ENCODE measurements around the gene AQR. TPM values are rescaled to one million over a fixed set of nuclear protein-coding genes. Genes with fewer than 3 reads are reported as not detected.

Gene AQR
- polyA plus RNA-seq (2011; rRNA removed) (15.3 and 24.7 TPM in 2 replicates), polyA minus RNA-seq (2011; rRNA and poly(A)+ RNA removed) (15.4 and 17.6 TPM in 2 replicates)

- no peaks in the 10 kb centered on the region for H3K36me3 ChIP-seq (ENCODE audit: control insufficient read depth, insufficient read depth, low read length)
- POLR2A ChIA-PET: interaction anchor here (0.6 to 1.5 kb wide), 4 partner anchors 19 to 1483 kb away, joined by 3 to 12 read pairs (median 4); partner anchors contain the start of gene ZNF770
- CTCF ChIA-PET: interaction anchor here (0.6 to 2.3 kb wide), 13 partner anchors 10 to 476 kb away, joined by 3 to 20 read pairs (median 4); partner anchors contain the start of gene ZNF770
Observed at GRCh38 chr15:34969340-34970097, at the start of gene AQR. Gene AQR (minus strand): TSS chr15:34969742. CDS start chr15:34969613, 129 bp downstream.

GRCh38 chr15:35014241-35014640 lies 44.7 kb upstream of the AQR start:
- Histone ChIP-seq H3K36me3 (ENCODE audit: control insufficient read depth, insufficient read depth, low read length) (no peaks in the 10 kb centered on the region), H3K27me3 (ENCODE audit: control insufficient read depth, insufficient read depth, low read length) (no peaks in the 10 kb centered on the region), H3K4me3 (ENCODE audit: low read depth, low read length) (no peak overlapping the region)
- no peak for DNase-seq (ENCODE audit: low read depth)
- POLR2A ChIA-PET: no interaction called here
- CTCF ChIA-PET: no interaction called here
- no peak for TF ChIP-seq CTCF (IDR thresholded peaks at IDR 0.05; ENCODE audit: insufficient read depth, low read depth, low read length)

More at GRCh38 chr15:34969340-34970097, at the start of gene AQR:
- peak within 1 kb of the TSS; percentile 73 for H3K4me3 ChIP-seq (ENCODE audit: low read depth, low read length)
- peak; percentile 86 for TF ChIP-seq CTCF (IDR thresholded peaks at IDR 0.05; ENCODE audit: insufficient read depth, low read depth, low read length)
- peak; percentile 82 for DNase-seq (ENCODE audit: low read depth)
- H3K27me3 ChIP-seq (ENCODE audit: control insufficient read depth, insufficient read depth, low read length): no peaks in the 10 kb centered on the region

GRCh38 chr15:35013370-35013769 lies 43.8 kb upstream of the AQR start:
- H3K4me3 ChIP-seq (ENCODE audit: low read depth, low read length): no peak overlapping the region
- no peak for TF ChIP-seq CTCF (IDR thresholded peaks at IDR 0.05; ENCODE audit: insufficient read depth, low read depth, low read length)
- ChIA-PET CTCF (no interaction called here), POLR2A (no interaction called here)
- H3K36me3 ChIP-seq (ENCODE audit: control insufficient read depth, insufficient read depth, low read length): no peaks in the 10 kb centered on the region
- DNase-seq (ENCODE audit: low read depth): no peak
- H3K27me3 ChIP-seq (ENCODE audit: control insufficient read depth, insufficient read depth, low read length): no peaks in the 10 kb centered on the region

- ChIA-PET CTCF (no interaction called here), POLR2A (no interaction called here)
- DNase-seq (ENCODE audit: low read depth): no peak
- no peak overlapping the region for H3K4me3 ChIP-seq (ENCODE audit: low read depth, low read length)
- H3K36me3 ChIP-seq (ENCODE audit: control insufficient read depth, insufficient read depth, low read length): no peaks in the 10 kb centered on the region
- TF ChIP-seq CTCF (IDR thresholded peaks at IDR 0.05; ENCODE audit: insufficient read depth, low read depth, low read length): no peak
- peaks cover 2% of the 10 kb centered on the region; the same call in 1 of the 2 replicates for H3K27me3 ChIP-seq (ENCODE audit: control insufficient read depth, insufficient read depth, low read length)
Observed at GRCh38 chr15:35007397-35007796, 37.9 kb upstream of the AQR start.

- no peak for DNase-seq (ENCODE audit: low read depth)
- TF ChIP-seq CTCF (IDR thresholded peaks at IDR 0.05; ENCODE audit: insufficient read depth, low read depth, low read length): no peak
- ChIA-PET CTCF (interaction anchor here (1.3 kb wide), 1 partner anchor 16 kb away, joined by 3 read pairs; no protein-coding TSS in a partner anchor), POLR2A (no interaction called here)
- H3K27me3 ChIP-seq (ENCODE audit: control insufficient read depth, insufficient read depth, low read length): peaks cover 2% of the 10 kb centered on the region; the same call in 1 of the 2 replicates
- no peak overlapping the region for H3K4me3 ChIP-seq (ENCODE audit: low read depth, low read length)
- H3K36me3 ChIP-seq (ENCODE audit: control insufficient read depth, insufficient read depth, low read length): no peaks in the 10 kb centered on the region
Observed at GRCh38 chr15:35005933-35006332, 36.4 kb upstream of the AQR start.
